Measurements from ENCODE around the gene LSM14A. TPM values are rescaled to one million over a fixed set of nuclear protein-coding genes. Genes with fewer than 3 reads are reported as not detected.

The LSM14A gene
- total RNA-seq, 1 experiment from 2014 or later: 199 TPM

DNA sequence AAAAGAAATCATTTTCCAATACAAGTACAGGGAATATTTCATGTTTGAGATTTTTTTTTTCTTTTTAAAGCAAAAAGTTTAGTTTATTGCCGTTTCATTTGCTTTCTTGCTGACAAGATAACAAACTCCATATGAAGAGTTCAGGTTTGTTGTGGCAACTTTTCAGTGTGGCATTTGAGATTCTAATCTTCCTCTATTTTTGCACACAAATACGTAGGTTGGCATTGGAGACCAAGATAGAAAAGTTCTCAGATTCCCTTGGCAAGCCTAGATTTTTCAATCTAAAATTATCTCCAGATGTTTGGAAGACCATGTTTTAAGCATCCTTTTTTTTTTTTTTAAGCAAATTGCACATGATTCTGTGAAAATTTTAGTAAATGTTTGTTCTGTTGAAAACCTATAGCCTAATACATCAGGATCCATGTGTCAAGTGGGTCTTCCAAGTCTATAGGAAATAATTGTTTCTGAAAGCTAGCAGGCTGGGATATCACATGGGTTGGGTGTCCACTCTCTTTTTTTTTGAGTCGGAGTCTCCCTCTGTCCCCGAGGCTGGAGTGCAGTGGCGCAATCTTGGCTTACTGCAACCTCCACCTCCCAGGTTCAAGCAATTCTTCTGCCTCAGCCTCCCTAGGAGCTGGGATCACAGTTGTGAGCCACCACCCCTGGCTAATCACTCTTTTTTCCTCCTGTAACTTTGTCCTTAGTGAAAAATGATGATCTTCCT lies 84.7 kb downstream of the LSM14A start:
- no peak overlapping the region for H3T11ph ChIP-seq (ENCODE audit: low read length)
- H4K91ac ChIP-seq (ENCODE audit: insufficient read length, low read depth, low read length): no peak overlapping the region
- WGBS (ENCODE audit: extremely low coverage, insufficient read length, low lambda C conversion rate): no CpG with 5 or more reads among the region's 5 CpGs
- H3K27me3 ChIP-seq (ENCODE audit: insufficient read depth, low read length): no peaks in the 10 kb centered on the region
- TF ChIP-seq, protein P1, sequence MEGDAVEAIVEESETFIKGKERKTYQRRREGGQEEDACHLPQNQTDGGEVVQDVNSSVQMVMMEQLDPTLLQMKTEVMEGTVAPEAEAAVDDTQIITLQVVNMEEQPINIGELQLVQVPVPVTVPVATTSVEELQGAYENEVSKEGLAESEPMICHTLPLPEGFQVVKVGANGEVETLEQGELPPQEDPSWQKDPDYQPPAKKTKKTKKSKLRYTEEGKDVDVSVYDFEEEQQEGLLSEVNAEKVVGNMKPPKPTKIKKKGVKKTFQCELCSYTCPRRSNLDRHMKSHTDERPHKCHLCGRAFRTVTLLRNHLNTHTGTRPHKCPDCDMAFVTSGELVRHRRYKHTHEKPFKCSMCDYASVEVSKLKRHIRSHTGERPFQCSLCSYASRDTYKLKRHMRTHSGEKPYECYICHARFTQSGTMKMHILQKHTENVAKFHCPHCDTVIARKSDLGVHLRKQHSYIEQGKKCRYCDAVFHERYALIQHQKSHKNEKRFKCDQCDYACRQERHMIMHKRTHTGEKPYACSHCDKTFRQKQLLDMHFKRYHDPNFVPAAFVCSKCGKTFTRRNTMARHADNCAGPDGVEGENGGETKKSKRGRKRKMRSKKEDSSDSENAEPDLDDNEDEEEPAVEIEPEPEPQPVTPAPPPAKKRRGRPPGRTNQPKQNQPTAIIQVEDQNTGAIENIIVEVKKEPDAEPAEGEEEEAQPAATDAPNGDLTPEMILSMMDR (conservative IDR thresholded peaks at IDR 0.05): no peak
- H3K4me2 ChIP-seq (ENCODE audit: insufficient read depth, insufficient read length, low read length): no peak overlapping the region
- peaks cover 7% of the 10 kb centered on the region for H3K23me2 ChIP-seq (ENCODE audit: insufficient read length, low read depth, low read length, poor library complexity, severe bottlenecking)
- H3K79me2 ChIP-seq (ENCODE audit: insufficient read depth, low read length): peaks cover 2% of the 10 kb centered on the region; the same call in 1 of the 2 replicates
- H3K9me3 ChIP-seq (ENCODE audit: control insufficient read depth, low read depth, low read length): no peaks in the 10 kb centered on the region
- no peak overlapping the region for H2BK15ac ChIP-seq (ENCODE audit: low read depth, low read length)
- H2BK20ac ChIP-seq (ENCODE audit: low read depth, low read length, poor library complexity, severe bottlenecking): no peak overlapping the region
- DNase-seq: no peak
- H3K56ac ChIP-seq (ENCODE audit: insufficient read length, low read depth, low read length): no peak overlapping the region
- no peak overlapping the region for H3K9ac ChIP-seq (ENCODE audit: extremely low read depth, insufficient read length, low read length)
- Mint-ChIP-seq H3K4me3 (no peak overlapping the region), H3K36me3 (ENCODE audit: insufficient read depth in 1 of 3, low read depth in 3 of 3) (no peaks in the 10 kb centered on the region; a peak in 4 of 7 replicates), H3K4me1 (peaks cover 30 to 33% of the 10 kb centered on the region in 2 experiments), H3K9me3 (no peaks in the 10 kb centered on the region; a peak in 1 of 5 replicates), H3K27ac (no peak overlapping the region), H3K27me3 (ENCODE audit: low read depth) (no peaks in the 10 kb centered on the region)
- peaks cover 2% of the 10 kb centered on the region for H3K79me1 ChIP-seq (ENCODE audit: insufficient read depth, low read depth, low read length, poor library complexity, severe bottlenecking)
- no peak overlapping the region for H2AK5ac ChIP-seq (ENCODE audit: insufficient read length, low read length)
- no peak overlapping the region for H2BK5ac ChIP-seq (ENCODE audit: insufficient read length, low read length)
- H3K4ac ChIP-seq (ENCODE audit: low read depth, low read length): no peak overlapping the region
- H3K18ac ChIP-seq (ENCODE audit: insufficient read length, low read depth, low read length): no peak overlapping the region
- H2BK12ac ChIP-seq (ENCODE audit: insufficient read length, low read depth, low read length): no peak overlapping the region
- no peaks in the 10 kb centered on the region for H4K20me1 ChIP-seq (ENCODE audit: control insufficient read depth, insufficient read depth, insufficient read length)
- no peak overlapping the region for H4K8ac ChIP-seq (replicated peaks; ENCODE audit: insufficient read length, low read depth, low read length)
- H3K4me1 ChIP-seq (ENCODE audit: insufficient read depth, low read length): peaks cover 3% of the 10 kb centered on the region; the same call in 1 of the 2 replicates
- no peak overlapping the region for H4K5ac ChIP-seq (ENCODE audit: insufficient read length, low read depth, low read length)
- no peak overlapping the region for H2AFZ ChIP-seq (ENCODE audit: low read length)
- no peak overlapping the region for H2BK120ac ChIP-seq (ENCODE audit: low read depth, low read length, poor library complexity, severe bottlenecking)
- H3K27ac ChIP-seq (ENCODE audit: insufficient read length, low read depth, low read length): no peak overlapping the region
- H3K14ac ChIP-seq (ENCODE audit: insufficient read depth, low read length): no peak overlapping the region
- H3K23ac ChIP-seq (ENCODE audit: insufficient read length, low read depth, low read length): no peak overlapping the region

Measured in H9 (cell line).